NCI-H2107 treated with DMSO at 0.1 percent for 48 hours (cell line): ENCODE data around the gene HNRNPDL.
A peak's percentile ranks its signal among the peaks of the same experiment; 100 is the strongest.
"Not testable (repeated sequence)": the region's sequence is repeated elsewhere in the genome, so short reads cannot be mapped to it uniquely, and the experiment has no call there.

Experiments used
- DNase-seq: peaks from one replicate; lab custom pipeline; 2025; ENCODE audit not compliant: unreplicated experiment; lab: John Stamatoyannopoulos, UW

Gene HNRNPDL

GRCh38 chr4:82430193-82430963 lies at the start of gene HNRNPDL, which contains the start of gene ENOPH1:
HNRNPDL (minus strand) TSS chr4:82430462; CDS start chr4:82429690, 772 bp downstream.
ENOPH1 (plus strand) TSS chr4:82430590; CDS start chr4:82430830, 240 bp downstream.
- peak; percentile 66 for DNase-seq

GRCh38 chr4:82479562-82479961 lies 49.3 kb upstream of the HNRNPDL start:
- DNase-seq: no peak

GRCh38 chr4:82477469-82477868 lies 47.2 kb upstream of the HNRNPDL start:
- not testable (repeated sequence) for DNase-seq

- not testable (repeated sequence) for DNase-seq
Observed at GRCh38 chr4:82475931-82476330, 45.7 kb upstream of the HNRNPDL start.

- DNase-seq: no peak
Observed at GRCh38 chr4:82473621-82474164, 43.4 kb upstream of the HNRNPDL start.

- not testable (repeated sequence) for DNase-seq
Observed at GRCh38 chr4:82473080-82473479, 42.8 kb upstream of the HNRNPDL start.

GRCh38 chr4:82469791-82470345 lies 39.6 kb upstream of the HNRNPDL start:
- DNase-seq: no peak

- no peak for DNase-seq
Observed at GRCh38 chr4:82467471-82467870, 37.2 kb upstream of the HNRNPDL start.

GRCh38 chr4:82463221-82463620 lies 33.0 kb upstream of the HNRNPDL start:
- DNase-seq: no peak

- peak; percentile 38 for DNase-seq
Observed at GRCh38 chr4:82462415-82462831, 32.2 kb upstream of the HNRNPDL start.

GRCh38 chr4:82461710-82462109 lies 31.4 kb upstream of the HNRNPDL start:
- no peak for DNase-seq

- no peak for DNase-seq
Observed at GRCh38 chr4:82458729-82459128, 28.5 kb upstream of the HNRNPDL start.

- DNase-seq: no peak
Observed at GRCh38 chr4:82457266-82457665, 27.0 kb upstream of the HNRNPDL start.

- no peak for DNase-seq
Observed at GRCh38 chr4:82452026-82452425, 21.8 kb upstream of the HNRNPDL start.

GRCh38 chr4:82450966-82451755 lies 20.9 kb upstream of the HNRNPDL start:
- DNase-seq: no peak

GRCh38 chr4:82447886-82448285 lies 17.6 kb upstream of the HNRNPDL start:
- no peak for DNase-seq

- DNase-seq: no peak
Observed at GRCh38 chr4:82439088-82439487, 8.8 kb upstream of the HNRNPDL start.

- DNase-seq: no peak
Observed at GRCh38 chr4:82437285-82438005, 7.2 kb upstream of the HNRNPDL start.

GRCh38 chr4:82436780-82437179 lies 6.5 kb upstream of the HNRNPDL start:
- no peak for DNase-seq

GRCh38 chr4:82436130-82436529 lies 5.9 kb upstream of the HNRNPDL start:
- no peak for DNase-seq

GRCh38 chr4:82434949-82435348 lies 4.7 kb upstream of the HNRNPDL start:
- no peak for DNase-seq
